PC-3 (cell line): ENCODE results near the gene ARRDC5. TPM values are rescaled to one million over a fixed set of nuclear protein-coding genes. Genes with fewer than 3 reads are reported as not detected.

ENCODE experiments used
- ATAC-seq: fragments of 200-7000 bp; cut with Tn5 transposase; 2 replicates; pipeline ENCODE4 v1.9.1; 2020; ENCODE audit warnings: mild to moderate bottlenecking, moderate library complexity
- BruUV-seq: library from RNA; stranded (reverse); fragments of 400-500 nt; replicated peaks from 2 replicates; lab custom pipeline; 2021; lab: Mats Ljungman, UMichigan
- CTCF ChIA-PET: fragments of 300-600 bp; sonication (Branson Sonifier 250); formaldehyde crosslinking; loops from one replicate; lab custom pipeline; 2022; ENCODE audit warnings: antibody characterized with exemption; lab: Charles Lee
- POLR2A ChIA-PET: fragments of 300-600 bp; sonication (Branson Sonifier 250); formaldehyde crosslinking; loops from one replicate; lab custom pipeline; 2022; ENCODE audit warnings: antibody characterized with exemption; ENCODE audit not compliant: unreplicated experiment; lab: Charles Lee
- DNase-seq: peaks from one replicate; pipeline ENCODE4 v3.0.0-alpha.2; 2015
- H2AFZ ChIP-seq: fragments of 300-600 bp; sonication (generic); 2 replicates; pipeline ENCODE4 v1.6.0; 2016; ENCODE audit warnings: antibody characterized with exemption, low read length
- H3F3A ChIP-seq: fragments of 300-600 bp; sonication (generic); one replicate; pipeline ENCODE4 v1.6.0; 2017; ENCODE audit warnings: antibody characterized with exemption, low read length, control low read depth, mild to moderate bottlenecking; ENCODE audit not compliant: unreplicated experiment
- H3K27ac ChIP-seq: fragments of 300-600 bp; sonication (generic); 2 replicates; pipeline ENCODE4 v1.5.1; 2016; ENCODE audit warnings: mild to moderate bottlenecking, low read length
- H3K27me3 ChIP-seq: fragments of 300-600 bp; sonication (generic); 2 replicates; pipeline ENCODE4 v1.6.1; 2016; ENCODE audit warnings: low read length, mixed read lengths
- H3K36me3 ChIP-seq: fragments of 300-600 bp; sonication (generic); 2 replicates; pipeline ENCODE4 v1.6.1; 2016; ENCODE audit warnings: low read depth, mixed run types, low read length, mixed read lengths
- H3K4me1 ChIP-seq: fragments of 300-600 bp; sonication (generic); 2 replicates; pipeline ENCODE4 v1.5.1; 2016; ENCODE audit warnings: low read length; ENCODE audit not compliant: insufficient read depth
- H3K4me2 ChIP-seq: fragments of 300-600 bp; sonication (generic); 2 replicates; pipeline ENCODE4 v1.6.0; 2016; ENCODE audit warnings: low read length
- H3K4me3 ChIP-seq: fragments of 300-600 bp; sonication (generic); 2 replicates; pipeline ENCODE4 v1.5.1; 2016; ENCODE audit warnings: mild to moderate bottlenecking, low read length, mixed read lengths
- H3K79me2 ChIP-seq: fragments of 300-600 bp; sonication (generic); 2 replicates; pipeline ENCODE4 v1.6.1; 2017; ENCODE audit warnings: low read length, mixed read lengths
- H3K9ac ChIP-seq: fragments of 300-600 bp; sonication (generic); 2 replicates; pipeline ENCODE4 v1.6.0; 2016; ENCODE audit warnings: mild to moderate bottlenecking, low read length
- H3K9me2 ChIP-seq: fragments of 300-600 bp; sonication (generic); replicated peaks from 2 replicates; pipeline ENCODE4 v1.6.1; 2016; ENCODE audit warnings: mixed run types, low read length, mixed read lengths
- H3K9me3 ChIP-seq: fragments of 300-600 bp; sonication (generic); 2 replicates; pipeline ENCODE4 v1.6.1; 2016; ENCODE audit warnings: low read length, mixed read lengths
- H4K20me1 ChIP-seq: fragments of 300-600 bp; sonication (generic); 2 replicates; pipeline ENCODE4 v1.6.1; 2016; ENCODE audit warnings: low read length, mixed read lengths
- EZH2 ChIP-seq: fragments of 300-600 bp; sonication (generic); IDR thresholded peaks from one replicate; pipeline ENCODE4 v1.6.1; 2017; ENCODE audit warnings: antibody characterized with exemption, mild to moderate bottlenecking, low read length; ENCODE audit not compliant: unreplicated experiment
- EZH2phosphoT487 ChIP-seq: fragments of 300-600 bp; sonication (generic); IDR thresholded peaks from 2 replicates; pipeline ENCODE4 v1.6.1; 2018; ENCODE audit warnings: mild to moderate bottlenecking, antibody characterized with exemption, low read length, borderline replicate concordance
- intact Hi-C: fragments of 100-400 bp; cut with micrococcal nuclease; formaldehyde crosslinking; loops from 2 replicates; pipeline ENCODE4 v1.9.0; 2023
- total RNA-seq: library from RNA; depleted of rRNA; stranded (reverse); fragments of >200 nt; gene quantifications from 2 replicates; pipeline ENCODE4 v1.2.3, GENCODE V29; 2014
- TF ChIP-seq, protein P1 (sequence below): fragments of 300-600 bp; sonication (generic); conservative IDR thresholded peaks from 2 replicates; pipeline ENCODE4 v1.5.1; 2017; ENCODE audit warnings: antibody characterized with exemption, low read depth, mild to moderate bottlenecking, low read length

ARRDC5 gene
- total RNA-seq, 1 experiment from 2014 or later = not detected

DNA sequence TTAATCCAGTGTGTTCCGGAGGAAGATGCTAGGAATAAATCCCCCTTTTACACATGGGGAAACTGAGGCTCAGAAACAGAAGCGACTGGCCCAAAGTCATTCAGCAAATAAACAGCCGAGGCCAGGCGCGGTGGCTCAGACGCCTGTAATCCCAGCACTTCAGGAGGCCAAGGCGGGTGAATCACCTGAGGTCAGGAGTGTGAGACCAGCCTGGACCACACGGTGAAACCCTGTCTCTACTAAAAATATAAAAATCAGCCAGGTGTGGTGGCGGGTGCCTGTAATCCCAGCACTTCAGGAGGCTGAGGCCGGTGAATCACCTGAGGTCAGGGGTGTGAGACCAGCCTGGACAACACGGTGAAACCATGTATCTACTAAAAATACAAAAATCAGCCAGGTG lies 23.7 kb downstream of the ARRDC5 start:
- CTCF ChIA-PET = no interaction called here
- POLR2A ChIA-PET = interaction anchor here (0.7 kb wide), 1 partner anchor 88 kb away, joined by 4 read pairs; no protein-coding TSS in a partner anchor

GRCh38 chr19:4878491-4878968 lies 24.2 kb downstream of the ARRDC5 start:
- no peak overlapping the region for H3K4me2 ChIP-seq
- H3F3A ChIP-seq = no peaks in the 10 kb centered on the region
- no peaks in the 10 kb centered on the region for H3K79me2 ChIP-seq
- H4K20me1 ChIP-seq = no peaks in the 10 kb centered on the region
- H3K27me3 ChIP-seq = no peaks in the 10 kb centered on the region
- ATAC-seq (no peak), DNase-seq (no peak)
- no peaks in the 10 kb centered on the region for H3K36me3 ChIP-seq
- no peak overlapping the region for H2AFZ ChIP-seq
- ChIA-PET CTCF (no interaction called here), POLR2A (no interaction called here)
- no TSS peak for BruUV-seq
- H3K4me3 ChIP-seq = no peak overlapping the region
- no peaks in the 10 kb centered on the region for H3K4me1 ChIP-seq
- H3K9ac ChIP-seq = no peak overlapping the region
- intact Hi-C loops = no loop called here
- H3K9me2 ChIP-seq = no peaks in the 10 kb centered on the region
- no peaks in the 10 kb centered on the region for H3K9me3 ChIP-seq
- H3K27ac ChIP-seq = no peak overlapping the region
- TF ChIP-seq EZH2phosphoT487 (no peak), EZH2 (no peak)
- TF ChIP-seq, protein P1, sequence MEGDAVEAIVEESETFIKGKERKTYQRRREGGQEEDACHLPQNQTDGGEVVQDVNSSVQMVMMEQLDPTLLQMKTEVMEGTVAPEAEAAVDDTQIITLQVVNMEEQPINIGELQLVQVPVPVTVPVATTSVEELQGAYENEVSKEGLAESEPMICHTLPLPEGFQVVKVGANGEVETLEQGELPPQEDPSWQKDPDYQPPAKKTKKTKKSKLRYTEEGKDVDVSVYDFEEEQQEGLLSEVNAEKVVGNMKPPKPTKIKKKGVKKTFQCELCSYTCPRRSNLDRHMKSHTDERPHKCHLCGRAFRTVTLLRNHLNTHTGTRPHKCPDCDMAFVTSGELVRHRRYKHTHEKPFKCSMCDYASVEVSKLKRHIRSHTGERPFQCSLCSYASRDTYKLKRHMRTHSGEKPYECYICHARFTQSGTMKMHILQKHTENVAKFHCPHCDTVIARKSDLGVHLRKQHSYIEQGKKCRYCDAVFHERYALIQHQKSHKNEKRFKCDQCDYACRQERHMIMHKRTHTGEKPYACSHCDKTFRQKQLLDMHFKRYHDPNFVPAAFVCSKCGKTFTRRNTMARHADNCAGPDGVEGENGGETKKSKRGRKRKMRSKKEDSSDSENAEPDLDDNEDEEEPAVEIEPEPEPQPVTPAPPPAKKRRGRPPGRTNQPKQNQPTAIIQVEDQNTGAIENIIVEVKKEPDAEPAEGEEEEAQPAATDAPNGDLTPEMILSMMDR = no peak

More for the DNA sequence above, 23.7 kb downstream of the ARRDC5 start:
- no peaks in the 10 kb centered on the region for H3K9me3 ChIP-seq
- no peak overlapping the region for H3K4me2 ChIP-seq
- TF ChIP-seq, protein P1 = no peak
- TF ChIP-seq EZH2phosphoT487 = no peak
- TF ChIP-seq EZH2 = no peak
- ATAC-seq (no peak), DNase-seq (no peak)
- H3K9me2 ChIP-seq = no peaks in the 10 kb centered on the region
- H3K4me3 ChIP-seq = no peak overlapping the region
- H3K36me3 ChIP-seq = no peaks in the 10 kb centered on the region
- intact Hi-C loops = no loop called here
- H3F3A ChIP-seq = no peaks in the 10 kb centered on the region
- H3K27ac ChIP-seq = no peak overlapping the region
- H3K79me2 ChIP-seq = no peaks in the 10 kb centered on the region
- no peaks in the 10 kb centered on the region for H3K27me3 ChIP-seq
- H4K20me1 ChIP-seq = no peaks in the 10 kb centered on the region
- no peak overlapping the region for H3K9ac ChIP-seq
- no peak overlapping the region for H2AFZ ChIP-seq
- no TSS peak for BruUV-seq
- no peaks in the 10 kb centered on the region for H3K4me1 ChIP-seq

- Histone ChIP-seq H3K27ac (no peak overlapping the region), H3K4me3 (no peak overlapping the region), H3K9me2 (no peaks in the 10 kb centered on the region), H3K27me3 (no peaks in the 10 kb centered on the region), H4K20me1 (no peaks in the 10 kb centered on the region), H3K9ac (no peak overlapping the region), H3K79me2 (no peaks in the 10 kb centered on the region), H3F3A (no peaks in the 10 kb centered on the region), H2AFZ (no peak overlapping the region), H3K4me1 (no peaks in the 10 kb centered on the region), H3K36me3 (no peaks in the 10 kb centered on the region), H3K9me3 (no peaks in the 10 kb centered on the region), H3K4me2 (no peak overlapping the region)
- POLR2A ChIA-PET = no interaction called here
- ATAC-seq (no peak), DNase-seq (no peak)
- BruUV-seq = no TSS peak
- CTCF ChIA-PET = no interaction called here
- no peak for TF ChIP-seq EZH2phosphoT487
- no peak for TF ChIP-seq EZH2
- TF ChIP-seq, protein P1 = no peak
- intact Hi-C loops = no loop called here
Observed at GRCh38 chr19:4877753-4878490, 24.8 kb downstream of the ARRDC5 start.
